Muscle of arm (tissue), 12 donors: ENCODE results near the gene OR2T1. TPM values are rescaled to one million over a fixed set of nuclear protein-coding genes. Genes with fewer than 3 reads are reported as not detected.
"Not testable (repeated sequence)": the region's sequence is repeated elsewhere in the genome, so short reads cannot be mapped to it uniquely, and the experiment has no call there.

ENCODE experiments used
- DNase-seq: peaks from one replicate; pipeline ENCODE4 v3.0.0-alpha.2; 2013
- polyA plus RNA-seq, 12 donors: library from polyadenylated mRNA; unstranded; fragments of 120-200 nt; gene quantifications; one replicate each; pipeline ENCODE4 v1.2.1, GENCODE V29; 2013; ENCODE audit not compliant: insufficient read length in 12 of 12

Gene OR2T1
- polyA plus RNA-seq, 12 donors: not detected

DNA sequence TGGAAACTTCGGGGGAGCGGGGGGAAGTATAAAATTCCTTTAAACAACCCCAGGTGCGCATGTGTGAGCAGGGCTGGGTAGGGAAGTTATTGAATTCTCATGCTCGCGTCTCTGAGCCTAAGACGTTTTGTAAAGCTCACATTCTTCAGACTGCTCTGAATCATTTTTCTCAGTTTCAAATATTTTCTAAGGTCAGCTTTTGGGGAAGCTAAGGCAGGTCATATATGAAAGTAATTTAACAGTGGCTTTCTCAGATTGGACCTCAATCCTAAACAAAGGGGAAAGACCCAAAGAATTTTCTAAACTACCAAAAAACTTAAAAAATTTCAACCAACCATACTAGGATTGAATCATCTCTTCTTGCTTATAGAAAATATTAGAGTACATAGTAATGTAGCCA lies 32.1 kb downstream of the OR2T1 start:
- not testable (repeated sequence) for DNase-seq

DNA sequence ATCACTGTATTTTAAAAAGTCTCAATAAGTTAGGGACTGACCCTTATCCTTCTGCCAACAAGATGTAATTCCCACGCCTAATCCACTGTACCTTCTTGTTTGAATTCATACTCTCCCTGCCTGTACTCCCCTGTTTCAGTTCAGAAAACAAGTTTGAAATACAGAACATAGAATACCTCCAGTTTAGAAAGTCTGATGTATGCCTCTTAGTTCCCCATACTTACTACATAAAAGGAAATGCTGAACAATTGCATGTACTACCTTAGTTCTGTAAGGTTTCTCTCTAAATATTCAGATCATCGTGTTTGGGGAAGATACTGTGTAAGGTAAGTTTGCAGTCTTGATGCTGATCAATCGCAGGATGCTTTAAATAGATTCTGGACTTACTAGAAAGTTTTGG lies 33.5 kb downstream of the OR2T1 start:
- not testable (repeated sequence) for DNase-seq

DNA sequence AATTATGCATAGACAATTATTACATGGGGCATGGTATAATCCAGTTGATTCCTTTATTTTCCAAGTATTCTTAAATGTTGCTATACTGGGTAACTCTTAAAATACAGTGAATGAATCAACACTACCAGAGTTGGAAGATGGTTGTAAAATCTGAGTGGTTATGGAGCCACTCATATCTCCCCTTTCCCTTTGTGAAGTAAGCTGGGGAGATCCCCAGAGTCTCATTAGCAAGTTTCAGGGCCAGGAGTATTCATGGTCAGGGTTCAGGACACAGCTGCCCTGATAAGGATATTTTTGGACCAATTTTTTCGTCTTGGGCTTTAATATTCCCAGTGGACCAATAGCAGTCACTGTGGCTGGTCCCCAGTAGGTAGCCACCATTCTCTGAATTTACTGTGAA lies 35.8 kb downstream of the OR2T1 start:
- not testable (repeated sequence) for DNase-seq

GRCh38 chr1:248439283-248439682 lies 36.4 kb downstream of the OR2T1 start:
- not testable (repeated sequence) for DNase-seq

- not testable (repeated sequence) for DNase-seq
Observed at GRCh38 chr1:248442500-248443277, 39.8 kb downstream of the OR2T1 start.

- not testable (repeated sequence) for DNase-seq
Observed at GRCh38 chr1:248444603-248445002, 41.8 kb downstream of the OR2T1 start.

- DNase-seq: not testable (repeated sequence)
Observed at GRCh38 chr1:248445399-248445798, 42.6 kb downstream of the OR2T1 start, which contains the start of gene OR2T2. OR2T2 (plus strand) TSS chr1:248445637; CDS start chr1:248452798, 7,161 bp downstream.

GRCh38 chr1:248448409-248449074 lies 45.7 kb downstream of the OR2T1 start:
- not testable (repeated sequence) for DNase-seq

DNA sequence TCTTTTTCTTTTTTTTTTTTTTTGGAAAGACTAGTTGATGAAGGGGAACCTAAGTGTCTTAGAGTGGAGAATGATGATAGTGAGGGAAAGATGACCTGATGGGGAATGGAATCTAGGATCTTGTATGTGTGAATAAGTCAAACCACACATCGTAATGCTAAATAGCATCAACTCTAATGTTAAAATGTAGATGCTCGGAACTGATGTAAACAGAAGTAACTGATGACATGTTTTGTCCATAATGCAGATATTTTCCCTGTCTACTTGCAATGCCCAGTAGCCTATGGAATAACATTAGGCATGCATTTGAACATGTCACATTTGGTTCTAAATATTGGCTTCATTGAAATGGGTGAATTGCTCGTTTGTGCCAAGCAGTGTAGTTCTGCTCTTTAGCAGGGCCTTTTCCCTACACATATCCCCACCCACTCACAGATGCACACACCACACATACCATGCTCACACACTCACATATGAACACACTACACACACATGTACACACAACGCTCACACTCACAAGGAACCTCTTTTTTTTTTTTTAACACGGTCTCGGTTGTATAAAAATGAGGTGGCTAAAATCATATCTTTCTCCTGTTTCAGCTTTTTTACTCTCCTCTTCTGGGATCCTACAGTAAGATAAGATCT lies 47.1 kb downstream of the OR2T1 start:
- not testable (repeated sequence) for DNase-seq

GRCh38 chr1:248450466-248451145 lies 47.8 kb downstream of the OR2T1 start:
- not testable (repeated sequence) for DNase-seq

DNA sequence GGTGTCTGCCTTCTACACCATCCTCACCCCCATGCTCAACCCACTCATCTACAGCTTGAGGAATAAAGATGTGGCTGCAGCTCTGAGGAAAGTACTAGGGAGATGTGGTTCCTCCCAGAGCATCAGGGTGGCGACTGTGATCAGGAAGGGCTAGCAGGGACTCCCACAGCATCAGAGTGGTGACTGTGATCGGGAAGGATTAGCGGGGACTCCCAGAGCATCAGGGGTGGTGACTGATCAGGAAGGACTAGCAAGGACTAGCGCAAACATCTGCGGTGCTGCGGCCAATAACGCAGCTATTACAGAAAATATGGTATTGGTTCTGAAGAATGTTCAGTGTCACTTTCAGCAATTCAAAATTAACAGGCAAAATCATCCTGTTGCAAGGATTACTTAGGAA lies 50.8 kb downstream of the OR2T1 start:
- DNase-seq: not testable (repeated sequence)

DNA sequence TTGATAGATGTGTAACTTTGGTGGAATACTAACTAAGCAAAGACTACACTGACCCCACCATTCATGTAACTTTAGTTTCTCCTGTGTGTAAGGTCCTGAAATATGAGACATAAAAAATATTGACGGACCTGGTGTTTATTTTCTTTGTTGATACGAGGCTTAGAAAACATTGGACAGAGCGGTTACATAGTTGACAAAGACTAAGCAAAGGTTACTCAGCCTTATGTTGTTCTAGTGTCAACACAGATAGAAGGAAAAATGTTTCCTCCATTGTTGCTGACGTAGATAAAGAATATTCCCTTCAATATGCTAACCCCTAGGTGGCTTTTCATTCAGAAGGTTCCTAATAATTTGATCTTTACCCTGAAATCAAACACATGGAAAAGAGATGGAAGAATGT lies 52.2 kb downstream of the OR2T1 start:
- not testable (repeated sequence) for DNase-seq

- DNase-seq: not testable (repeated sequence)
Observed at GRCh38 chr1:248456635-248457034, 53.8 kb downstream of the OR2T1 start.

Other genes with a start within 250 kb of the OR2T1 start
- not detected for gene OR2M2, start 228.2 kb upstream of the OR2T1 start, polyA plus RNA-seq
- gene OR2M3, start 205.8 kb upstream of the OR2T1 start, polyA plus RNA-seq: under 1 TPM in 4 of 12 donors, not detected in 8; 0.03 to 0.04 (median 0.03) TPM
- under 1 TPM in 6 of 12 donors, not detected in 6; 0.03 to 0.07 (median 0.04) TPM for gene OR2M4, start 171.6 kb upstream of the OR2T1 start, polyA plus RNA-seq
- gene OR2T33, start 125.1 kb upstream of the OR2T1 start, polyA plus RNA-seq: not detected
- gene OR2T12, start 99.6 kb upstream of the OR2T1 start, polyA plus RNA-seq: under 1 TPM in 1 of 12 donors, not detected in 11; 0.04 TPM
- not detected for gene OR2M7, start 78.5 kb upstream of the OR2T1 start, polyA plus RNA-seq
- gene OR14C36, start 54.3 kb upstream of the OR2T1 start, polyA plus RNA-seq: not detected
- not detected for gene OR2T4, start 41.4 kb upstream of the OR2T1 start, polyA plus RNA-seq
- not detected for gene OR2T6, start 27.3 kb upstream of the OR2T1 start, polyA plus RNA-seq
- not detected for gene OR2T2, start 42.6 kb downstream of the OR2T1 start, polyA plus RNA-seq
- gene OR2T3, start 70.3 kb downstream of the OR2T1 start, polyA plus RNA-seq: not detected
- gene OR2T5, start 85.5 kb downstream of the OR2T1 start, polyA plus RNA-seq: not detected
- under 1 TPM in 2 of 12 donors, not detected in 10; 0.03 TPM for gene OR2G6, start 105.0 kb downstream of the OR2T1 start, polyA plus RNA-seq
- gene OR2T29, start 159.7 kb downstream of the OR2T1 start, polyA plus RNA-seq: not detected
- gene OR2T34, start 171.7 kb downstream of the OR2T1 start, polyA plus RNA-seq: not detected
- not detected for gene OR2T10, start 194.7 kb downstream of the OR2T1 start, polyA plus RNA-seq
- gene OR2T11, start 232.0 kb downstream of the OR2T1 start, polyA plus RNA-seq: under 1 TPM in 1 of 12 donors, not detected in 11; 0.04 TPM
- not detected for gene OR2T35, start 242.2 kb downstream of the OR2T1 start, polyA plus RNA-seq